GM18861 (cell line): Measurements from ENCODE around the gene OR10A6.
A peak's percentile ranks its signal among the peaks of the same experiment; 100 is the strongest.

Experiments
- ATAC-seq: cut with Tn5 transposase; IDR thresholded peaks from one replicate; pipeline ENCODE4 v1.9.1; 2021; ENCODE audit not compliant: unreplicated experiment

The OR10A6 gene

DNA sequence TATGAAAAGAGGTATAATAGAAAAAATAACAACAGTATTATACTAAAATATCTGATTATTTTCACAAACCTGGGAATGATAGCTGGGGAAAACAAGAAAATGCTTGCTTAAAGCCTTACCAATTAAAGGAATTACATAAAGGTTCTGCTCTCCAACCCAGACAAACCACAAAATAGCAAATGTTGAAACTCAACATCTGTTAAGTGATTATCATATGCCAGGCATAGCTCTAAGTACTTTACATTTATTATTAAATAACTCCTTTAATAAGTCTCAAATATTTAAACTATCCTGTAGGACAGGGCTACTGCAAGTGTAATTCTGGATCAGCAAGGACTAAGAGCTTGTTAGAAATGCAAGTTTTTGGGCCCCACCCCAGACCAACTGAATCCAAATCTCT is 20.1 kb downstream of the OR10A6 start:
- no peak for ATAC-seq

DNA sequence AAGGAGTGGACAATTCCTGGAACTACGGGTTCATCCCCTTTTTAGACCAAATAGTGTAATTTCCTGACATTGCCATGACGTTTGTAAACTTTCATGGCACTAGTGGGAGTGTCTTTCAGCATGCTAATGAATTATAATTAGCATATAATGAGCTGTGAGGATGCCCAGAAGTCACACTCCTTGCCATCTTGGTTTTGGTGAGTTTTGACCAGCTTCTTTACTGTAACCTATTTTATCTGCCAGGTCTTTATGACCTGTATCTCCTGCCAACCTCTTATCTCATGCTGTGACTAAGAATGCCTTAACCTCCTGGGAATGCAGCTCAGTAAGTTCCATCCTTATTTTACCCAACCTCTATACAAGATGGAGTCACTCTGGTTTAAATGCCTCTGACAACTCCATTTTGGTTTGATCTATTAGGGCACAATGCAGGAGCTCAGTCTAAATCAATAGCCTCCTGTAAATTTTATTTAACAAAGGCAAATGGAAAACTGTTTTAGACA is 20.7 kb downstream of the OR10A6 start:
- ATAC-seq = no peak

- ATAC-seq = no peak
Measured at GRCh38 chr11:7909585-7910285, 21.3 kb downstream of the OR10A6 start.

DNA sequence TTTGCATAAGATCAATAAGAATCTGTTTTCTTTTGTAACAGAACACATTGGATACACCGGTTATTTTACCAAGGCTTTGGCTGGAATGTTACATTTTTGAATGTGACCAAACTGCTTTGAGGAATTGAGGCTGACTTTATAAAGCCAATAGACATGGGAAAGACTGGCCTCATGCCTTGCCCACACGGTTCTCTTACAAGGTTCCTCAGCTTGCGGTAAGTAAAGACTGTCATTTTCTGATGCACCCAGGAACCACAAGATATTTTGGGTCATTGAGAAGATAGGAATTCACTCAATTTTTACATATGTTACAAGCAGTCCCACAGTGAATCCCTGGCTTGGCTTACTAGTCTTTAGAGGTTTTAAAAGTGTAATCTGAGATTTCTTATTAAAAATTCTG is 23.9 kb downstream of the OR10A6 start:
- no peak for ATAC-seq

DNA sequence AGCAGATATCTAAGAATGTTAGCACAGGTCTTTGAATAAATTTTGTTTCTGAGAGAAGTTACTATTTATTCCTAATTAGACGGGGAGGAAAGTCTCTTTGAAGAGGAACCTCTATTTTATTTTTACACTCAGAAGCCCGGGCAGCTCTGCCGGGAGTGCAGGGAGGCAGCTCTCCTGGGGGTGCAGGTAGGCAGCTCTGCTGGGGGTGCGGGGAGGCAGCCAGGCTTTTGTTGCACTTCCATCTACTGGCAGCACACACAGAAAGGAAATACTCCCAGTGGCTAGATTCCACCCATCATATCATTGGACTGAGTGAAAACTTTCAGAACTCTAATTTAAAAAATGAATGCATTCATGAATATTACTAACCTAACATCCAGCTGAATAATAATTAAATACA is 24.6 kb downstream of the OR10A6 start:
- ATAC-seq = no peak

DNA sequence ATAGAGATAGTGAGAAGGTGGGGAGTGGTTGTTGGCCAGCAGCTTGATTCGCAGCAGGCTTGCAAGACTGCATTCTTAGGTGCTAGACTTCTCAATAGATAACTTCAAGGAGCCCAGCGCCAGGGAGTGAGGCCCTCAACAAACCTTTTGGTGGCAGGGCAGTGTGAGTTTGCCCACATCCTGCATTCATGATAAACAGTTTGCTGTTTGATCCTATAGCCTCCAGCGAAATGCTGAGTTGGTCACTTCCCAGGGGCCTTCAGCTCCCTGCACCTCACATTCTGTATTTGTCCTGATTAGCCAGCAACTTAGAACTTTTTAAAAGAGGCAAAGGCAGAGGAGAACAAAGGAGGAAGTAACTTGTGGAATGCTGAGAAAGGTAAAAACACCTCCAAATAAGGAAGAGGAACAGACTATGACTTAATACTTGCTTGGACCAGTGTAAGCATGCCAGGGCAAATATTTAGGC is 25.1 kb downstream of the OR10A6 start:
- no peak for ATAC-seq

DNA sequence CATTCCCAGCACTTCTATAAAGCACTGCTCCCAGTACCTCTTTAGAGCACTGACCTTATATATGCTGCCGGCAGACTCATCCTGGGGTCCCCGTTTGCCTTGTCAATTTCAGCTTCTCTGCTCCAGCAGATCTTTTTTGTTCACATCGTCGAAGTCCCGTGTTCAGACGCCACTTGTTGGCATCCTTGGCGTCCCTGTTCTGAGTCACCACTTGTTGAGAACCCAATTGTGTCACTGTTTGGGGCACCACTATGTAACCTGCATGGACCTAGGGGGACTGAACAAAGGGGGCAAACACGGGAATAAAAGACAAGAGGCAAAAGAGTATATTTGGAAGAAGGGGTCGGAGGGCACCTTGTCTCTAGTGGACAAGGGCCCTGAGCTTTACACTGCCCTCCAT is 25.5 kb downstream of the OR10A6 start:
- no peak for ATAC-seq

- ATAC-seq = no peak
Measured at GRCh38 chr11:7904917-7905316, 26.2 kb downstream of the OR10A6 start.

GRCh38 chr11:7903940-7904339 is 27.1 kb downstream of the OR10A6 start:
- ATAC-seq = no peak

DNA sequence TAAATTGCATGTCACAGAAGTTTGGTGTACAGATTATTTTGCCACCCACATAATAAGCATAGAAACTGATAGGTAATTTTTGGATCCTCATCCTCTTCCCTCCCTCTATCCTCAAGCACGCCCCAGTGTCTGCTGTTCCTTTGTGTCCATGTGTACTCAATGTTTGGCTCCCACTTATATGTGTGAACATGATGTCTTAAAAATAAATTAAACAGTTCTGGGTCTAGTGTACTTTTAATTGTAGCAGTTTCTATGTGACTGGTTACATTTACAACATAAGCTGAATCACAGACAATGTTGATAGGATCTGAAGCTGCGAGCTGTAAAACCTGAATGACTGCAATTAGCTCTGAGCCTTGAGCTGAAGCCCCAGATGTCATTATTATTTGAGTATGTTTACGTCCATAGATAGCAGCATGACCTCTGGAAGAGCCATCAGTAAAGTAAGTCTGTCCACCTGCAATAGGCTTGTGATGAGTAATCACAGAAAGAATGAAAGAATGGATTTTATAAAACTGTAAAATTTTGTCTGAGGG is 29.7 kb downstream of the OR10A6 start:
- ATAC-seq = no peak

- no peak for ATAC-seq
Measured at GRCh38 chr11:7900686-7901085, 30.4 kb downstream of the OR10A6 start.

DNA sequence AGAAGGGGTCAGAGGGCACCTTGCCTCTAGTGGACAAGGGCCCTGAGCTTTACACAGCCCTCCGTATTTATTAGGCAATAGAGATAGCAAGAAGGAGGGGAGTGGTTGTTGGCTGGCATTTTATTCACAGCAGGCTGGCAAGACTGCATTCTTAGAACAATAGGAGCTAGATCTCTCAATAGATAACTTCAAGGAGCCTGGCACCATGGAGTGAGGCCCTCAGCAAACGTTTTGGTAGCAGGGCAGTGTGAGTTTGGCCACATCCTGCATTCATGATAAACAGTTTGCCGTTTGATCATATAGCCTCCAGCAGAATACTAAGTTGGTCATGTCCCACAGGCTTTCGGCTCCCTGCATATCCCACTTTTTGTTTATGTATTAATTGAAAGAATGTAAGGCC is 31.6 kb downstream of the OR10A6 start:
- no peak for ATAC-seq

DNA sequence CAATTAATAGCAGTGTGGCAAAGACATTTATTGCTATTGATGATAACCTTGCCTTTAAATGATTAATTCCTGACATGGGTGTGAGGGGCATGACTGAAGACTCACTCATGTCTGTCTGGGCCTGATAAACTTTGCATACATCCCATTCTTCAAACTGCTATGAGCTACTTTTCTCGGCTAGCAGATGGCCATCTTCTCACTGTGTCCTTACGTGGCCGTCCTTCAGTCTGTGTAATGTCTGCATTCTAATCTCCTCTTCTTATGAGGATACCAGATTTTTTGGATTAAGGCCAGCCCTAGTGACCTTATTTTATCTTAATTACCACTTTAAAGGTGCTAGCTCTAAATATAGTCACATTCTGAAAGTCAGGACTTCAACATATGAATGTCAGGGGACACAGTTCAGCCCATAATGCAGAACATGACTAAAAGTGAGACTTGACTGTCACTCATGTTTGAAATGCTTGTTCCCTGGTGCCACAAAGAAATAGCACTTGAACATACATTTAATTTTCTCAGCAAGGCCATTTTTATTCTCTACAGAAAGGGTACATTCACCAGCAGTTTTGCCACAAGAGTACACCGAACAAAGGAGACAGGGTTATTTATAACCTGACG is 32.3 kb downstream of the OR10A6 start:
- no peak for ATAC-seq

GRCh38 chr11:7896009-7896785 is 34.9 kb downstream of the OR10A6 start:
- no peak for ATAC-seq

- ATAC-seq = no peak
Measured at GRCh38 chr11:7894251-7894650, 36.8 kb downstream of the OR10A6 start.

DNA sequence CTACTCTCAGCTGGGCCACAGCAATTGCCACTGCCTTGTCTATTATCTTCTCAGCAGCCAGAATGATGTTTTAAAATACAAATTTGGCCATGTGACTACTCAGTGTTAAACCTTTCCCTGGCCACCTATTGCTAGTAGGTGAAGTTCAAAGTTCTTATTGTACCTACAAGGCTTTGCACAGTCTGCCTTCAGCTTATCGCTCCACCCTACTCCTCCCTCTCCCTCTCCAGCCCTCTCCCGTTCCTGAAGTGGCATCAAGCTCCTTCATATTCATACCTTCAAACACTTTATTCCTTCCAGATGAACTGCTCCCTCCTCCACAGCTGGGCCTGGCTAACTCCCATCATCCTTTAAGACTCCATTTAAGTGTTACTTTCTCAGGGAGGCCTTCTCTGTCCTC is 37.3 kb downstream of the OR10A6 start:
- ATAC-seq = no peak

- ATAC-seq = peak; percentile 64
Measured at GRCh38 chr11:7892840-7893254, 38.2 kb downstream of the OR10A6 start.

DNA sequence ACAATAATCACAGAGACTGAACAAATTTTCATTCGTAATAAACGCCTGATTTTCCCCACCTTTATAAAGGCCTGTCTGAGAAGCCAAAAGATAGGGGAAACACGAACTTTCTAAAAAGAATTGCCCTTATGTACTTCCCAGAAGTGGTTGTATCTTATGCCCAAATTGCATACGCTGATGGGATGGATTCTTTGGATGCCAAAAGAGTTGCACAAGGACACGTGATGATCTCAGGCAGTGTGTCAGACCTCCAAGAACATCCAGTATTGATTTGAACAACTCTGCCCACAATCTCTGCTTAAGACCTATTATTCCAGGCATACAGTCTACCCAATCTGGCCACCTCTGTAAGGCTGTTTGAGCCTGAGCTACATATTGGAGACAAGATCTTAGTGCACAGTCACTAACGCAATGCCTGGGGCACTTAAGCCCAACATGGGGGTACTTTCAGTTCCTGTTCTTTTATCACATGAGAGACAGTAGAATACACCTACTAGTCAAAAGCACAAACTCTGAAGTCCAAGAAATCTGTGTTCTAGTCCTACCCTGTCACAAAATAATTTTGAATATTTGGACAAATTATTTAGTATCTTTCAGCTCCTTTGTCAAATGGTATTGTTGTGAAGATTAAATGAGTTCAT is 38.9 kb downstream of the OR10A6 start:
- peak; percentile 62 for ATAC-seq

GRCh38 chr11:7890417-7891172 is 40.5 kb downstream of the OR10A6 start:
- no peak for ATAC-seq

DNA sequence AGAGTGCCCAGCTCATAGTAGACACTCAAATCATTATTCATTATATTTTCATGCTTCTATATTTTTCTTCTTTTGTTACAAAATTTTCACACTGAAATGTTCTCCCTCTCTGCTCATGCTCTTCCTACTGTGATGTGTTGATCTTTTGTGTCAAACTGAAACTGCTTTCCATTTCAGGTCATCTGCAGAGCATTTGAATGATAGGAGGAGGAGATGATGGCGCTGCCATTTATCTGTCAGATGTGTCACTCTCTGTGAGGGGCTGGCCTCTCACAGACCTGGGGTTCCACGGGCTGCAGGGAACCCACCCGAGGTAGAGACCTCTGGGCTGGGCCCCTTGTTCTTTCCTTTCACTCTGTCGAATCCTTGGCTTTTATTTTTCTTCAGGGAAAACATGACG is 41.1 kb downstream of the OR10A6 start:
- ATAC-seq = no peak
